Activated naive CD4-positive, alpha-beta T cell (primary cell): ENCODE data around the gene RGS7.

Experiments used
- DNase-seq, 4 experiments: peaks; one replicate each; lab custom pipeline; 2025; lab: John Stamatoyannopoulos, UW

The RGS7 gene

DNA sequence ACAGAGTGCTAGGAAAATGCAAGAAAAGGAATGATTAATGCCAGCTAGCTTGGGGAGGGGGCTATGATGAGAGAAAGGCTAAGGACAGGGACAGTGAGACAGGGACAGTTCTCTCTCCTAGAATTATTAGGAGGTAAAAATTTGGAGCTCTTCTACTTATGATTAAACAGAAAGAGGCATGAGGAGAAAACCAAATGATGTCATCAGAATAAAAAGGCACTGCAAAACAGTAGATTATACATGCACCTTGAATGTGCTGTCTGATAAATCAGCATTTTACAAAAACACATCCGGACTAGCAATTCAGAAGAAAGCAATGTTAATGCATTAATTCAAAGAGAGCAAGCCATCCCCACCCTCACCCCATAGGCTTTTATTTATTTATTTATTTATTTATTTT, 277.5 kb downstream of the RGS7 start:
- DNase-seq, result no peak

DNA sequence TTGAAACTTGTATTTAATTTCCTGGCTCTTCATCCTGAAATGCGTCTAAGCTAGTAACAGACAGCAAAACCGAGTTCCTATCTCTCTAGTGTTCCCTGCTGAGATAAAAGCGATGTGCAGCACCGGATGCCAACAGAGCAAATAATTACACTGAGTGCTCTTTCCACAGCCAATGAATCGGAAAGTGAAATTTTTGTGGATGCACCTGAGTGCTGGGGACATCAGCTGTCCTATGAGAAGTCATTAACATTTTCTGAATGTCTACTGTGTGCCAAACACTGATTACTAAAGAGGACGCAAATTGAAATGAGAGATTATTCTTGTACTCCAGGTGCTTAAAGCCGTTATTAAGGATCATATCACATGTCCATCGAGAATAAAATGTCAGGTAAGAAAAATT, 278.0 kb downstream of the RGS7 start:
- no peak for DNase-seq

DNA sequence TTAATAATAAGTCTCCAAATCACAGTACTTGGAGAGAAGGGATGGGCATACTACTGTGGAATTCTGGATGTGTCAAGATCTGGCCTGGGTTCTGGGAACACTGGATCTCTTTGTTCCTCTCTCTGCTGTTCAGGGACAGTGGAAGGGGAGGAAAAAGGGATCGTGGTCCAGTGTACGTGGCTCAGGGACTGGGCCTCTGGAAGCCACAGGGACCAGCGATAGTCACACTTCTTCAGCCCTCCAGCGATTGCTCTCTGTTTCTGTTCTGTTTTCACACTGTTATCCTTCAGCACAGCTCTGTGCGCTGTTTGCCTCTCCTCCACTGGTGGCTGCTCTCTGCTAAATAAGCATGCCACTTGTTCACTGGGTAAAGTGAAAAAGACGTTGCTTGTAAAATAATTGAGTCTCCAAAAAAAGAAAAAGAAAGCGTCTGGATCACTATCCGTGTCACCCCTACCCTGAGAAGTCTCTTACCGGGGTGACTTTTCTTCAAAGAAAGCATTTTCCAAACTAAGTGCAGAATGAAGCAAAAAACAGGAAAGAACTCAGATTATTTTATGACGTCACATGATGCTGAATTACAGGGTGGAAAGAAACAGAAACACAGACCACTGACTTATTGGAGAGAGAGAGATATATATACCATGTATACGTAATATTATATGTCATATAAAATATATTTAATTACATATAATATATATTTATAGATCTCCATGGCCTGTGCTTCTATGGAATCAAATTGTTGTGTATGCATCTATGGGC, 279.4 kb downstream of the RGS7 start:
- no peak for DNase-seq

GRCh38 chr1:241074507-241074906, 282.5 kb downstream of the RGS7 start:
- DNase-seq, result no peak

- DNase-seq, result no peak
Observed at GRCh38 chr1:241068359-241068758, 288.6 kb downstream of the RGS7 start.

DNA sequence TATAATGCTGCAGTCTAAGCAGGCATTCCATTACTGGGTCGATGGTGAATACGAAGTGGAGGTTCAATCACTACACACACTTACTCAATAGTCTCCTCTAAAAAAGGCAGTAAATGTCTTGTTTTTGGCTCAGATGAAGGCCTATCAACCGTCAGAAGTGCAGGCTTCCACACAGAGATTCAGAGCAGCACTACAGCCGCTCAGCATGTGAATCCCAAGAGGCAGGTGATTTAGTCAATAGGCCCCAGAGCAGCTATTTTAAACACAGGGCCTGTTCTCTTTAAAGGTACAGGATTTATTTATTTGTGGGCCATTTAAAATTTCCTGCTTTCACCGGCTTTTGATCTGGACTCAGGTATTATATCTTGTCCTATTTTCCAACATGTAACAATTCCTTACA, 293.7 kb downstream of the RGS7 start:
- DNase-seq, result no peak

DNA sequence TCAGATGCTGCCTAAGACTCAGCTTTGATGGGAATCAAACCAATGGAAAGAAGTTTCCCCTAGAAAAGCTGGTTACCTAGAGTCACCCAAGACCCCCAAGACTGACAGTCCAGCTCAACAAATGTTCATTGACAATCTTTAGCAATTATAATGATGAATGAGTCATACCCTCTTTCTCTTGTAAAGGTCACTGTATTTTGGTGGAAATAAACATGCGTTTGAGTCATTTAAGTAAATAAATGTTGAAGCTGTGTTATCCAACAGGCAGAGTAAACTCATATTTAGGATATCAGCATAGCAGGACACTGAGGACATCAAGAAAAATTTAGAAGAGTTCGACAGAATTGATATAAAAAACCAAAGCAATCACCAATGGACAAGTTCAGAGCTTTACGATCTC, 295.9 kb downstream of the RGS7 start:
- no peak for DNase-seq

DNA sequence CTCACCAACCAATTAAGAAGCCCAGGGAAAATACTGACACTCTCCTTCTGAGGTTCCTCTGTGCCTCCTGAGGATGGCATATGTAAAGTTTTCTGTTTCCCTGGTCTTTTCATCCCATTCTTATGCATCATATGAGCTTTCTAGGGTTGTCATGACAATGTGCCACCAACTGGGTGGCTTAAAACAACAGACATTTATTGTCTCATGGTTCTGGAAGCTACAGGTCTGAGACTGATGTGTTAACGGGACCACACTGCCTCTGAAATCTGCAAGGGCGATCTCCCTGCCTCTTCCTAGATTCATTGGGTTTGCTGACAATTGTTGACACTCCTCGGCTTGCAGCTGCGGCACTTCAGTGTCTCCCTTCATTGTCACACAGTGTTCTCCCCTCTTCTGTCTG, 308.4 kb downstream of the RGS7 start:
- no peak for DNase-seq

DNA sequence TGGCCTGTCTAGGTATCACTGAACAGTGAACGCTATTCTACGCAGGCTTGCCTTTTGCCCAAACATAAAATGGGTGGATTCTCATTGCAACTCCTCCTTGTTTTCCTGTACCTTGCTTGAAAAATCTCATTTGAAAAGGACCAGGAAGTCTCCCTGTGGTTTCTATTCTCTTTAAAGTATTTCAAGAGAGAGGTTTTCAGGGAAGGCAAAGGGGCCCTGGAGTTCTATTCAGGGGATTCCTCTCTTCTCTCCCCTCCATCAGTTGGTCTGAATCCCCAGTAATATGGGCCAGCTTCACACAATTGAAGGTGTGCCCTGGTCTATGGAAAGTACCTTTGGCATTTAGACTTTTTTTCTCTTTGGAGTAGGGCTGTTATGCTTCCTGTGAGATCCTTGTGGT, 311.3 kb downstream of the RGS7 start:
- no peak for DNase-seq

- DNase-seq, result no peak
Observed at GRCh38 chr1:241034203-241034936, 322.6 kb downstream of the RGS7 start.

DNA sequence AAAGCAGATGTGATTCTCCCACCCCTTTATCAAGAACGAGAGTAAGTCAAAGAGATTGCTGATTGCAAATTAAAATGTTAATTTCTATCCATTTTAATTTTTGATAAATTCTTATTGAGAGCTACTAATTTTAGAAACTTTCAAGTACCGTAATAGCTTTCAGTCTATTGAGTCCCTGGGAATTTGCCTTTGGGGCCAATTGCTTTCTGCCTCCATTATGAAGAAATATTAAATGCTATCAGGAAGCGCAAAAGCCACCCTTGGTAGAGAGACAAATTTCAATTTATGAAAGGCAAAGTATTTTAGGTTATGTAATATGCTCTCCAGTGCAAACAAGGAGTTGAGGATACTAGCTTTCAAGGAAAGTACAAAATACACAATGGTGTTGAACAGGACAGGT, 332.2 kb downstream of the RGS7 start:
- DNase-seq, result no peak

GRCh38 chr1:241022366-241022765, 334.6 kb downstream of the RGS7 start:
- no peak for DNase-seq

DNA sequence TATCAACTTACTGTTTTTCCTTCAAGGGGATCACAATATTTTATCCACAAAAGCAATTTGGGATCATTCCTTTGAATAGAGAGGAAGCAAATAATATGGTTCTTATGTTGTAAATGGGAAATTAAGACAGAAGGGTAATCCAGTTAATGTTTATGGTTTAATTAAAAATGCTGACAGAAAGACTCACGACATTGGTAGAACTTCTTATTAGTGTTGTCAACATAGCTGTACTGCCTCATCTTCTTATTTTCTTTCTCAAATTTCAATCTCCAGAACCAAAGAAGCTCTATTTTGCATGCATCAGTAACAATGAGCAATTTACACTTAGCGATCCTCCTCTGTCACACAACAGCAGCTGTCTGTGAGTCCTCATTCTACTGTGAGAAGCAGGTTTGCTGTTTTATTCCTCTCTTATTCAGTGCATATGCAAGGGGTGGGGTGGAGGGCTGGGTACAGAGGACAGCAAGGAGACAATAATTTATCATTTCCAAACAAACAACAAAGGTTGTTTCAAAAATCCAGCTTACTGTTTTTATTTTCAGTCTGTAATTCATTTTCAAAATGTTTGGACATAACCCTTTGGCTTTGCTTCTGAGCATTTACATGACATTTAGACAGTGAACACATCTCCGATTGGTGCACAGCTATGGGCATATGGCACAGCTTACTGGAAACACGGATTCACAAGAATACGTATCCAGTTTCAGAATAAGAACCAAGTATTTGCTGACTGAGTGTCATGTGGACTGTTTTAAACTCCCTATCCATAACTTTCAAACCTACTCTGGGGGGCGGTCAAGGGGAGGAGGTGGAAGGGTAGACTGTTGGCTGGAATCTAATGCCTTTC, 335.9 kb downstream of the RGS7 start:
- no peak for DNase-seq

DNA sequence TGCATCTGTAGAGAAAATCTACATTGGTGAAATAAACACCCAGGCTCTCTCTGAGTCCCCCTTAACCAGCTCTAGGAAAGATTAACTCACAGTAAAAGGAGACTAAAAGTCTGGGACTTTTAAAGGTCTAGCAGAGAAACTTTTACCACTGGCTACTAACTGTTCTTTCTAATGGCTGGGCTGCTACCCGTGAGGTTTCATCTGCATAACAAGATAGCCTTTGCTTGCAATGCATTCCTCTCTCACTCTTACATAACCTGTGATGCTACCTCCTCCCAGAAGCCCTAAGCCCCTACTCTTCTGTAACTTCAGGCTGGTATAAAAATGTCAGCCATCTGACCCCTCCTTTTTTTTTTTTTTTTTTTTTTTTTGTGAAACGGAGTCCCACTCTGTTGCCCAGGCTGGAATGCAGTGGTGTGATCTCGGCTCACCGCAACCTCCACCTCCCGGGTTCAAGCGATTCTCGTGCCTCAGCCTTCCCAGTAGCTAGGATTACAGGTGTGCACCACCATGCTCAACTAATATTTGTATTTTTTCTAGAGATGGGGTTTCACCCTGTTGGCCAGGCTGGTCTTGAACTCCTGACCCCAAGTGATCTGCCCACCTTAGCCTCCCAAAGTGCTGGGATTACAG, 344.2 kb downstream of the RGS7 start:
- DNase-seq, result no peak

- DNase-seq, result no peak
Observed at GRCh38 chr1:241007668-241008067, 349.3 kb downstream of the RGS7 start.

GRCh38 chr1:240999826-241000225, 357.2 kb downstream of the RGS7 start:
- DNase-seq, result no peak

DNA sequence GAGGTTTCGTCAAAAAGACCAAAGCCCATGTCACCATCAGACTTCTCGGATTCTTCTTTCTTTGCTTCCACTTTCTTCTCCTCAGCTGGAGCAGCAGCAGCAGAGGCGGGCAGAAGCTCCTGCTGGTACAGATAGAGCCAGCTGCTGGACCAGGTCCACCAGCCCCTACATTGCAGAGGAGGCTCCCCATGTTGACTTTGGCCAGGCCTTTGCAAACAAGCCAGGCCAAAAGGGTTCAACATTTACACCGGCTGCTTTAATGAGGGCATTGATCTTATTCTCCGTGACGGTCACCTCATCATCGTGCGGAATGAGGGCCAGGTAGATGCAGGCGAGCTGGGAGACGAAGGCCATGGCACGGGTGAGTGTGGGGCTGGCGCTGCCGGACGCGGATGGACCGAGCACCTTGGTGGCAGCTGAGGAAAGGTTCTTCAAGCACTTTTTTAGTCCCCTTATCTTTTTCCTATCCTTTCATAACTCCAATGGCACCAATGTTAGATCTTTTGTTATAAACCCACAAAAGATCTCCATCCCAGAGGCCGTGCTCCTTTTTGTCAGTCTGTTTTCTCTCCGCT, 358.5 kb downstream of the RGS7 start:
- DNase-seq, result no peak

- DNase-seq, result no peak
Observed at GRCh38 chr1:240998024-240998423, 359.0 kb downstream of the RGS7 start.

DNA sequence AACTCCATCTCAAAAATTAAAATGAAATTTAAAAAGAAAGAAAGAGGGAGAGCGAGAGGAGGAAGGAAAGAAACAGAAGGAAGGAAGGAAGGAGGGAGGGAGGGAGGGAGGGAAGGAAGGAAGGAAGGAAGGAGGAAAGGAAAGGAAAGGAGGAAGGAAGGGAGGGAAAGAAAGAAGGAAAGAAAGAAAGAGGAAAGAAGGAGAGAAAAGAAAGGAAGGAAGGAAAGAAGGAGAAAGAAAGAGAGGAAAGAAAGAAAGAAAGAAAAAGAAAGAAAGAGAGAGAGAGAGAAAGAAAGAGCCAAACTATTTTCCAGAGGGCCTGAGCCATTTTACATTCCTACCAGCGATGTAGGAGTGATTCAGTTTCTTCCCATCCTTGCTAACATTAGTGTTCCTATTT, 364.0 kb downstream of the RGS7 start:
- DNase-seq, result no peak

DNA sequence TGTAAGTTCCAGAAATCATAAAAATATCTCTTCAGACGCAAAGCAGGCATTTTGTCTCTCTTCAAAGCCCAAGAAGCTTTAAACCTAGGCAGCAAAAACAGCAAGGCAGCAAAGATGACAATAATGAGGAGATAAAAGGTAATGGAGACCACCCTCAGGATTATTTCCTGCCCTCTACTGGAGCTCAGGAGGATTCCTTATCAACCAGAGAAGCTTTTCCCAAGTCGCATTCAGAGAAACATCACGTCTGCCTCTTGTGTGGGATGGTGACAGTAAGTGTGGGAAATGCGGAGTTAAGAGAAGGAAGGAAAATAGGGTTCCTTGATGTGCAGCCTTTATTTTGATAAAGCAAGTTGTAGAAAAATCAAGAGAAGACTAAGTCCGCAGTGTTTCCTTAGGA, 365.8 kb downstream of the RGS7 start:
- no peak for DNase-seq

- no peak for DNase-seq
Observed at GRCh38 chr1:240987928-240988327, 369.1 kb downstream of the RGS7 start.

DNA sequence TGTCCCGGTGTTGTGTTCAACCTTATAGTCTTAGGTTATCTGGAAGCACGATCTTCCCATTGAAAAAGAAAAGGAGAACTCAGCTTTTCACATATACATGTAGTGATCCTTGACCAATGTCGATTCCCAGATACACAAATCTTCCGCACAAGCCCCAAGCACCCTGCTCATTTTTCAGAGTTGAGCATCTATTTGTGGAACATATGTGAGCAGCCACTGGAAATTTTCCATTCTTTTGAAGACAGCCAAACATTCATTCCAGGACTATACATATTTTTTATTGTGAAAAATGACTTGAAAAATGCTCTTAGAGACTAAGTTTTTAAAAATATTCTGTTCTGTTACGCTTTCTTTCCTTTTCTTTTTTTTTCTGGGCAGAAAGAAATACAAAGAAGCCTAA, 371.9 kb downstream of the RGS7 start:
- DNase-seq, result no peak
